GM13977 (cell line): ENCODE results near the gene RTCA.
"Not testable (repeated sequence)": the region's sequence is repeated elsewhere in the genome, so short reads cannot be mapped to it uniquely, and the experiment has no call there.

Experiments
- DNase-seq: peaks from one replicate; pipeline ENCODE4 v3.0.0; 2012; ENCODE audit warnings: low spot score
- CTCF ChIP-seq: IDR thresholded peaks from 2 replicates; pipeline ENCODE4 v1.5.1; 2012; ENCODE audit warnings: mild to moderate bottlenecking, control low read depth; ENCODE audit not compliant: insufficient read depth; ENCODE audit errors: extremely low read depth, missing control alignments
- in situ Hi-C: fragments of 300-500 bp; cut with MboI; formaldehyde crosslinking; loops from one replicate; pipeline ENCODE4 v1.12.0; 2022; ENCODE audit warnings: low sequenced_read_pairs, low pct_unique_long_range_greater_than_20kb, mixed read lengths, inconsistent platforms; ENCODE audit not compliant: unreplicated experiment

Gene RTCA

GRCh38 chr1:100230765-100231164 is 35.3 kb upstream of the RTCA start:
- DNase-seq: no peak
- in situ Hi-C loops: no loop called here
- no peak for TF ChIP-seq CTCF

- in situ Hi-C loops: no loop called here
- no peak for TF ChIP-seq CTCF
- no peak for DNase-seq
Observed at GRCh38 chr1:100231721-100232120, 34.3 kb upstream of the RTCA start.

- TF ChIP-seq CTCF: no peak
- in situ Hi-C loops: no loop called here
- no peak for DNase-seq
Observed at GRCh38 chr1:100232156-100232555, 33.9 kb upstream of the RTCA start.

GRCh38 chr1:100233566-100233965 is 32.5 kb upstream of the RTCA start:
- DNase-seq, in situ Hi-C loops: not testable (repeated sequence)

- DNase-seq: no peak
- no peak for TF ChIP-seq CTCF
- in situ Hi-C loops: no loop called here
Observed at GRCh38 chr1:100234432-100234831, 31.6 kb upstream of the RTCA start.

GRCh38 chr1:100237091-100237490 is 28.9 kb upstream of the RTCA start:
- no peak for DNase-seq
- no peak for TF ChIP-seq CTCF
- in situ Hi-C loops: no loop called here

GRCh38 chr1:100239961-100240360 is 26.1 kb upstream of the RTCA start:
- in situ Hi-C loops: no loop called here
- DNase-seq: no peak
- TF ChIP-seq CTCF: no peak
